Activated CD8-positive, alpha-beta T cell treated with anti-CD3 and anti-CD28 coated beads for 36 hours (primary cell): Measurements from ENCODE around the gene SHISA5. TPM values are rescaled to one million over a fixed set of nuclear protein-coding genes. Genes with fewer than 3 reads are reported as not detected.

ENCODE experiments used
- ATAC-seq: fragments of 200-7000 bp; cut with Tn5 transposase; one replicate; pipeline ENCODE4 v1.10.0; 2021; ENCODE audit warnings: mild to moderate bottlenecking, moderate library complexity
- CTCF ChIA-PET: fragments of 350-600 bp; sonication (Branson Sonifier 250); formaldehyde crosslinking; loops from one replicate; lab custom pipeline; 2021; ENCODE audit warnings: antibody characterized with exemption; lab: Charles Lee
- POLR2A ChIA-PET: fragments of 350-600 bp; sonication (Branson Sonifier 250); formaldehyde crosslinking; loops from one replicate; lab custom pipeline; 2021; ENCODE audit warnings: antibody characterized with exemption; lab: Charles Lee
- DNase-seq: peaks from one replicate; pipeline ENCODE4 v3.0.0-alpha.2; 2020
- H3K27ac Mint-ChIP-seq: one replicate; pipeline ENCODE4 v1.8.0; 2021; ENCODE audit warnings: mild to moderate bottlenecking, mixed read lengths
- H3K27me3 Mint-ChIP-seq: one replicate; pipeline ENCODE4 v1.8.0; 2021; ENCODE audit warnings: mixed read lengths
- H3K36me3 Mint-ChIP-seq: one replicate; pipeline ENCODE4 v1.8.0; 2021; ENCODE audit warnings: low read depth, mixed read lengths
- H3K4me1 Mint-ChIP-seq: one replicate; pipeline ENCODE4 v1.8.0; 2021; ENCODE audit warnings: low read depth, mixed read lengths
- H3K4me3 Mint-ChIP-seq: one replicate; pipeline ENCODE4 v1.8.0; 2021; ENCODE audit warnings: mild to moderate bottlenecking, moderate library complexity, mixed read lengths
- H3K9me3 Mint-ChIP-seq: one replicate; pipeline ENCODE4 v1.8.0; 2021; ENCODE audit warnings: mixed read lengths
- intact Hi-C: fragments of 100-400 bp; cut with micrococcal nuclease; formaldehyde crosslinking; loops from one replicate; pipeline ENCODE4 v1.10.0; 2022
- total RNA-seq, 2 experiments: library from RNA; stranded (reverse); gene quantifications; one replicate each; pipeline ENCODE4 v1.2.3, GENCODE V29; 2021
- TF ChIP-seq, protein P1 (sequence below): fragments of 200-600 bp; IDR thresholded peaks from one replicate; pipeline ENCODE4 v1.8.0; 2022; ENCODE audit warnings: antibody characterized with exemption, mild to moderate bottlenecking

The SHISA5 gene
- total RNA-seq, 2 experiments from 2014 or later, result 65.9 to 71.4 TPM

DNA sequence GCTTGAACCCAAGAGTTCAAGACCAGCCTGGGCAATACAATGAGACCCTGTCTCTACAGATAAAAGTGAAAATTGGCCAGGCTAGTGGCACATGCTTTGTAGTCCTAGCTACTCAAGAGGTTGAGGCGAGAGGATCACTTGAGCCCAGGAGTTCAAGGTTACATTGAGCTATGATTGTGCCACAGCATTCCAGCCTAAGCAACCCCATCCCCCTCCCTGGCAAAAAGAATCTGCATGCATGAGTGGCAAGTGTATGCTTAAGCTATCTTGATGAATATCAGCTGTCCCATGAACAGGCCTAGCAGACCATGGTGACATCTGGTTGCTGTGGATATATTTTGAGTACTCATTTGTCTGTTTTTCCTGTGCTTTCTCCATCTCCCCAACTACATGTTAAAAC lies 52.7 kb downstream of the SHISA5 start:
- DNase-seq (no peak), ATAC-seq (no peak)
- peaks cover 15% of the 10 kb centered on the region for H3K4me1 Mint-ChIP-seq
- ChIA-PET CTCF (interaction anchor here (1.2 to 5.8 kb wide), 5 partner anchors 12 to 98 kb away, joined by 3 to 55 read pairs (median 4); partner anchors contain the start of genes CCDC51 and TMA7), POLR2A (interaction anchor here (0.7 kb wide), 2 partner anchors 19 to 212 kb away, joined by 3 read pairs; no protein-coding TSS in a partner anchor)
- TF ChIP-seq, protein P1, sequence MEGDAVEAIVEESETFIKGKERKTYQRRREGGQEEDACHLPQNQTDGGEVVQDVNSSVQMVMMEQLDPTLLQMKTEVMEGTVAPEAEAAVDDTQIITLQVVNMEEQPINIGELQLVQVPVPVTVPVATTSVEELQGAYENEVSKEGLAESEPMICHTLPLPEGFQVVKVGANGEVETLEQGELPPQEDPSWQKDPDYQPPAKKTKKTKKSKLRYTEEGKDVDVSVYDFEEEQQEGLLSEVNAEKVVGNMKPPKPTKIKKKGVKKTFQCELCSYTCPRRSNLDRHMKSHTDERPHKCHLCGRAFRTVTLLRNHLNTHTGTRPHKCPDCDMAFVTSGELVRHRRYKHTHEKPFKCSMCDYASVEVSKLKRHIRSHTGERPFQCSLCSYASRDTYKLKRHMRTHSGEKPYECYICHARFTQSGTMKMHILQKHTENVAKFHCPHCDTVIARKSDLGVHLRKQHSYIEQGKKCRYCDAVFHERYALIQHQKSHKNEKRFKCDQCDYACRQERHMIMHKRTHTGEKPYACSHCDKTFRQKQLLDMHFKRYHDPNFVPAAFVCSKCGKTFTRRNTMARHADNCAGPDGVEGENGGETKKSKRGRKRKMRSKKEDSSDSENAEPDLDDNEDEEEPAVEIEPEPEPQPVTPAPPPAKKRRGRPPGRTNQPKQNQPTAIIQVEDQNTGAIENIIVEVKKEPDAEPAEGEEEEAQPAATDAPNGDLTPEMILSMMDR, result no peak
- H3K36me3 Mint-ChIP-seq, result peaks cover 36% of the 10 kb centered on the region
- H3K27me3 Mint-ChIP-seq, result no peaks in the 10 kb centered on the region
- H3K27ac Mint-ChIP-seq, result no peak overlapping the region
- no peaks in the 10 kb centered on the region for H3K9me3 Mint-ChIP-seq
- no peak overlapping the region for H3K4me3 Mint-ChIP-seq
- intact Hi-C loops, result no loop called here

DNA sequence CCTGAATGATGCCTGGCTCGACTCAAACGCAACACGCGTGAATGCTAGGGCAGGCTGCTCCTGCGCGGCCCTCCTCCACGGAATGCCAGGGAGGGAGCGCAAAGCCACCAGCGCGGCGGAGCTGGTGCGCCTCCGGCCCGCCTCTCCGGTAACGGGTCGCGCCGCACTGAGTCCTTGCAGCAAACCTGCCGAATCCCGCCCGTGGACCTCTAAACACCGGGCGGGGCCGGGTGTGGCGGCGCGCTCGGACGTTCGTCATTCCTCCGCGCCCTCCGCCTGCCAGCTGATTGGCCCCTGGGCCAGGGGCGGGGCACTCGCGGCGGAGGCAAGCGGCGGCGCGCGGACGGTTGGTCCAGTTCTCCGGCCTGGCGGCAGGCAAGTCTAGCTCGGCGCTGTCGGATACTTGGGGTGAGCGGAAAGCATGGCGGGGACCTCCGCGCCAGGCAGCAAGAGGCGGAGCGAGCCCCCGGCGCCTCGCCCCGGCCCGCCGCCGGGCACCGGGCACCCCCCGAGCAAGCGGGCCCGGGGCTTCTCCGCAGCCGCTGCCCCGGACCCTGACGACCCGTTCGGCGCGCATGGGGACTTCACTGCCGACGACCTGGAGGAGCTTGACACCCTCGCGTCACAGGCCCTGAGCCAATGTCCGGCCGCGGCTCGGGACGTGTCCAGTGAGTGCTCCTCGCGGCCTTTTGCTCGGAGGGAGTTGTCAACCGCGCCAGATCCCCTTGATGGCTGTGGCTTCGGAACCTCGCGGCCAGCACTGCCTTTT lies 57.4 kb downstream of the SHISA5 start, which contains the start of gene ATRIP:
Gene ATRIP, plus strand, starts transcription at position 313 of the 769 bp plus-strand sequence. Its CDS starts 109 bp downstream, at position 422.
- ATAC-seq, result peak; percentile 98
- peak within 1 kb of the TSS; percentile 83 for H3K27ac Mint-ChIP-seq
- peaks cover 40% of the 10 kb centered on the region for H3K4me1 Mint-ChIP-seq
- intact Hi-C loops, result no loop called here
- POLR2A ChIA-PET, result interaction anchor here (0.7 to 4.9 kb wide), 16 partner anchors 10 to 216 kb away, joined by 3 to 32 read pairs (median 3); partner anchors contain the start of genes CELSR3 and ZNF589
- H3K4me3 Mint-ChIP-seq, result peak within 1 kb of the TSS; percentile 89
- no peaks in the 10 kb centered on the region for H3K9me3 Mint-ChIP-seq
- H3K27me3 Mint-ChIP-seq, result no peaks in the 10 kb centered on the region
- peak; percentile 87 for DNase-seq
- CTCF ChIA-PET, result interaction anchor here (0.8 to 5.9 kb wide), 13 partner anchors 10 to 168 kb away, joined by 3 to 111 read pairs (median 4); no protein-coding TSS in a partner anchor
- peaks cover 34% of the 10 kb centered on the region for H3K36me3 Mint-ChIP-seq
- TF ChIP-seq, protein P1, result no peak

DNA sequence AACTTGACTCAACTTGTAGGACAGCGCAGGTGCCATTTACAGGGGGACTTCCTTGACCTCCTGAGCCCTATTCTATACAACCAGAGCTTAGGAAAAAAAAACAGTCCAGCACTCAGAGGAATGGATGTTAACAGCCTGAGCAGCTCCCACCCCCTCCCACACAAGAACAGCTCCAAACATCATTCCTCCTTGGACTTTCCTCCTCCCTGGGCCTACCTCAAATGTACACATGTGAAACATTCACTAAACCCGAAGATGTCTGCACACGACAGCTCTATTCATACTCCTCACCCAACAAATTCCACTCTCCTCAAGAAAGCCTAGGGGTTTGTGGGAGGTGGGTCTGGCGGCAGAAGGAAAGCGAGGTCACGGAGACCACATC lies 57.9 kb downstream of the SHISA5 start:
- CTCF ChIA-PET, result interaction anchor here (0.7 to 5.9 kb wide), 16 partner anchors 10 to 172 kb away, joined by 3 to 111 read pairs (median 4); no protein-coding TSS in a partner anchor
- Mint-ChIP-seq H3K36me3 (peaks cover 36% of the 10 kb centered on the region), H3K27me3 (no peaks in the 10 kb centered on the region), H3K27ac (peak overlapping the region; percentile 83), H3K9me3 (no peaks in the 10 kb centered on the region), H3K4me1 (peaks cover 42% of the 10 kb centered on the region), H3K4me3 (peak overlapping the region; percentile 89)
- intact Hi-C loops, result no loop called here
- TF ChIP-seq, protein P1, result no peak
- DNase-seq (no peak), ATAC-seq (no peak)
- POLR2A ChIA-PET, result interaction anchor here (0.6 to 4.9 kb wide), 17 partner anchors 10 to 217 kb away, joined by 3 to 32 read pairs (median 3); partner anchors contain the start of genes CELSR3 and ZNF589

DNA sequence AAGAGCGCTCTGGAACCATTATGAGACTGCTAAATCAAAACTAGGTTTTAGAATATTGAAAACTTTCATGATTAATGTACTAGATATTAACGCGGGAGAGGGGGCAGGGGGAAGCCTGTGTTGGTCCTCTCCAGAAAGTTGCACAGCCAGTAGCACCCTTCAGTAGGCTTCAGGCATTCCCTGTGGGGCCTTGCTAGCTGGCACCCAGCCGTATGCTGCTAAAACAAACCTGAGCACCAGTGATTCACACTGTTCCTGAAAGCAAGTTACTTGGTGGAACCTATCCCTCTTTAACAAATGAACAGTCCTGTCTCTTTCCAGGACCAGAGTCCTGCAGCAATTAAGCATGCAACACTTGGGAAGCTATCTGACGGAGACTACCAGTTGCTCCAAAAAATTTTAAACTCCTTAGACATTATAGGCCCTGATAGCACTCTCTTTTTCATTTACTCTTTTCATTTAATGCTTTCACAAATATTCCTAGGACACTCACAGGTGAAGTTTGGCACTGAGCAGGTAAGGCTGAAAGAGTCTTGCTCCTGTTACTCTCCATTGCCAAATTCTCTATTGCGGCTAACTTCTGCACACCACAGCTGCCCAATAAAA lies 58.6 kb downstream of the SHISA5 start:
- ChIA-PET CTCF (interaction anchor here (0.7 to 5.9 kb wide), 14 partner anchors 9 to 172 kb away, joined by 3 to 111 read pairs (median 4); no protein-coding TSS in a partner anchor), POLR2A (interaction anchor here (0.6 to 4.9 kb wide), 15 partner anchors 8 to 205 kb away, joined by 3 to 32 read pairs (median 4); partner anchors contain the start of genes PLXNB1 and ZNF589)
- Mint-ChIP-seq H3K4me3 (peak overlapping the region; percentile 89), H3K27me3 (no peaks in the 10 kb centered on the region), H3K36me3 (peaks cover 42% of the 10 kb centered on the region), H3K4me1 (peaks cover 42% of the 10 kb centered on the region), H3K27ac (no peak overlapping the region), H3K9me3 (no peaks in the 10 kb centered on the region)
- TF ChIP-seq, protein P1, result no peak
- intact Hi-C loops, result no loop called here
- DNase-seq (no peak), ATAC-seq (no peak)
